ENCODE data around the gene SPON1.

DNA sequence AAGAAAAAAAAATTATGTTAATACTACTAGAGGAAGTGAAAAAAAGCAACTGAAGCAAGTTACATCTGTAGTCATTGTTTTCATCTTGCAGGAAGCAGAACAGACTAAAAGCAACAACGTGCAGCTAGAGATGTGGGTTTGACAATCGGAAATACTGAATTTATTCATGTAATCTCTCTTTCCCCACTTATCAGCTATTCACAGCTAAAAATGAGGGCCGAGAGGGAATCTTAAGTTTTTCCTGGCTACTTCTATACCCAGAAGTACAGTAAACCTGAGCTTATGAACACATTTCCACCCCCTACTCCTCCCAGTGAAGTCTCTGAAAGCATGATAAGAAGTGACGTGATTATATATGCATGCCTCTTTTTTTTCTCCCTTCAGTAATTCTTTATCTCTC is 116.5 kb downstream of the SPON1 start:
- TF ChIP-seq, protein P1, sequence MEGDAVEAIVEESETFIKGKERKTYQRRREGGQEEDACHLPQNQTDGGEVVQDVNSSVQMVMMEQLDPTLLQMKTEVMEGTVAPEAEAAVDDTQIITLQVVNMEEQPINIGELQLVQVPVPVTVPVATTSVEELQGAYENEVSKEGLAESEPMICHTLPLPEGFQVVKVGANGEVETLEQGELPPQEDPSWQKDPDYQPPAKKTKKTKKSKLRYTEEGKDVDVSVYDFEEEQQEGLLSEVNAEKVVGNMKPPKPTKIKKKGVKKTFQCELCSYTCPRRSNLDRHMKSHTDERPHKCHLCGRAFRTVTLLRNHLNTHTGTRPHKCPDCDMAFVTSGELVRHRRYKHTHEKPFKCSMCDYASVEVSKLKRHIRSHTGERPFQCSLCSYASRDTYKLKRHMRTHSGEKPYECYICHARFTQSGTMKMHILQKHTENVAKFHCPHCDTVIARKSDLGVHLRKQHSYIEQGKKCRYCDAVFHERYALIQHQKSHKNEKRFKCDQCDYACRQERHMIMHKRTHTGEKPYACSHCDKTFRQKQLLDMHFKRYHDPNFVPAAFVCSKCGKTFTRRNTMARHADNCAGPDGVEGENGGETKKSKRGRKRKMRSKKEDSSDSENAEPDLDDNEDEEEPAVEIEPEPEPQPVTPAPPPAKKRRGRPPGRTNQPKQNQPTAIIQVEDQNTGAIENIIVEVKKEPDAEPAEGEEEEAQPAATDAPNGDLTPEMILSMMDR (IDR thresholded peaks at IDR 0.05), result no peak
- no peak for TF ChIP-seq EZH2 (IDR thresholded peaks at IDR 0.05; ENCODE audit: borderline replicate concordance, insufficient read depth, low read depth, low read length, poor library complexity, severe bottlenecking)

All from B cell (primary cell).